ENCODE data around the gene STRN3.

GRCh38 chr14:30940886-30941285 lies 85.3 kb downstream of the STRN3 start:
- TF ChIP-seq CTCF (IDR thresholded peaks at IDR 0.05) (no peak), POLR2A (IDR thresholded peaks at IDR 0.05) (no peak), EP300 (IDR thresholded peaks at IDR 0.05) (no peak), POLR2AphosphoS5 (IDR thresholded peaks at IDR 0.05) (no peak)

Measured in gastroesophageal sphincter (tissue), 3 donors.